GM10248 (cell line): Measurements from ENCODE around the gene USP49.
"Not testable (repeated sequence)": the region's sequence is repeated elsewhere in the genome, so short reads cannot be mapped to it uniquely, and the experiment has no call there.

ENCODE experiments used
- CTCF ChIA-PET: fragments of 300-600 bp; sonication (Branson Sonifier 250); formaldehyde crosslinking; extraction: SDS; loops from one replicate; lab custom pipeline; 2021; ENCODE audit warnings: antibody characterized with exemption; lab: Yijun Ruan, JAX
- POLR2A ChIA-PET: fragments of 350-650 bp; sonication (Branson Sonifier 250); formaldehyde crosslinking; extraction: SDS; loops from one replicate; lab custom pipeline; 2020; ENCODE audit warnings: antibody characterized with exemption; lab: Yijun Ruan, JAX
- DNase-seq: peaks from one replicate; pipeline ENCODE4 v3.0.0; 2012; ENCODE audit errors: extremely low spot score
- CTCF ChIP-seq: IDR thresholded peaks from 2 replicates; pipeline ENCODE4 v1.5.1; 2012; ENCODE audit warnings: mild to moderate bottlenecking, low read depth; ENCODE audit errors: extremely low read depth, missing control alignments, control extremely low read depth

The USP49 gene

GRCh38 chr6:41813956-41814355, 81.2 kb downstream of the USP49 start:
- ChIA-PET CTCF (interaction anchor here (1.0 to 1.6 kb wide), 5 partner anchors 10 to 32 kb away, joined by 3 to 5 read pairs (median 3); no protein-coding TSS in a partner anchor), POLR2A (no interaction called here)
- TF ChIP-seq CTCF = no peak
- no peak for DNase-seq

- CTCF ChIA-PET = interaction anchor here (1.0 to 1.5 kb wide), 4 partner anchors 10 to 32 kb away, joined by 3 read pairs; no protein-coding TSS in a partner anchor
- POLR2A ChIA-PET = no interaction called here
- TF ChIP-seq CTCF = no peak
- DNase-seq = no peak
Measured at GRCh38 chr6:41813469-41813868, 81.7 kb downstream of the USP49 start.

- POLR2A ChIA-PET, CTCF ChIA-PET: not testable (repeated sequence)
Measured at GRCh38 chr6:41811946-41812345, 83.2 kb downstream of the USP49 start.

GRCh38 chr6:41811095-41811494, 84.1 kb downstream of the USP49 start:
- TF ChIP-seq CTCF = no peak
- no peak for DNase-seq
- CTCF ChIA-PET = no interaction called here
- POLR2A ChIA-PET = no interaction called here

More at GRCh38 chr6:41811946-41812345, 83.2 kb downstream of the USP49 start:
- not testable (repeated sequence) for DNase-seq

GRCh38 chr6:41805830-41806774, 89.1 kb downstream of the USP49 start:
- DNase-seq = no peak
- no peak for TF ChIP-seq CTCF
- ChIA-PET POLR2A (no interaction called here), CTCF (interaction anchor here (0.8 to 5.1 kb wide), 2 partner anchors 19 to 238 kb away, joined by 3 to 24 read pairs; partner anchors contain the start of gene TOMM6)

- TF ChIP-seq CTCF = peak; percentile 54
- ChIA-PET CTCF (interaction anchor here (0.8 to 3.6 kb wide), 18 partner anchors 10 to 266 kb away, joined by 3 to 38 read pairs (median 3); partner anchors contain the start of gene TOMM6), POLR2A (no interaction called here)
- no peak for DNase-seq
Measured at GRCh38 chr6:41801380-41801779, 93.8 kb downstream of the USP49 start.

- no peak for DNase-seq
- ChIA-PET CTCF (interaction anchor here (2.2 to 3.6 kb wide), 3 partner anchors 8 to 245 kb away, joined by 8 to 38 read pairs (median 29); partner anchors contain the start of gene TOMM6), POLR2A (no interaction called here)
- TF ChIP-seq CTCF = no peak
Measured at GRCh38 chr6:41799559-41799911, 95.6 kb downstream of the USP49 start.
